Uterus (tissue), 4 donors: ENCODE measurements around the gene PLXNA4. TPM values are rescaled to one million over a fixed set of nuclear protein-coding genes. Genes with fewer than 3 reads are reported as not detected.

Experiments used
- DNase-seq, 2 donors: peaks; one replicate each; pipeline ENCODE4 v3.0.0-alpha.2; 2019 to 2020
- H3K27ac ChIP-seq, 2 donors: fragments of 200-600 bp; sonication (generic); 1 replicate in 1 of 2; 2 replicates in 1 of 2; pipeline ENCODE4 v1.5.1; 2016 to 2018
- H3K27me3 ChIP-seq, 2 donors: fragments of 200-600 bp; sonication (generic); one replicate each; pipeline ENCODE4 v1.5.1; 2018 to 2019; ENCODE audit warnings: control low read depth in 1 of 2
- H3K36me3 ChIP-seq, 2 donors: fragments of 200-600 bp; sonication (generic); one replicate each; pipeline ENCODE4 v1.5.1; 2019; ENCODE audit warnings: control low read depth in 1 of 2
- H3K4me1 ChIP-seq, 2 donors: fragments of 200-600 bp; sonication (generic); one replicate each; pipeline ENCODE4 v1.5.1; 2018 to 2019; ENCODE audit warnings: control low read depth in 1 of 2
- H3K4me3 ChIP-seq, 2 donors: fragments of 200-600 bp; sonication (generic); 1 replicate in 1 of 2; 2 replicates in 1 of 2; pipeline ENCODE4 v1.5.1; 2018 to 2019; ENCODE audit warnings: mild to moderate bottlenecking in 1 of 2
- H3K9me3 ChIP-seq, 2 donors: fragments of 200-600 bp; sonication (generic); one replicate each; pipeline ENCODE4 v1.5.1; 2019; ENCODE audit warnings: control low read depth in 1 of 2
- POLR2A ChIP-seq, 2 donors: fragments of 450-650 bp; IDR thresholded peaks; one replicate each; pipeline ENCODE4 v1.6.1; 2016; ENCODE audit warnings: antibody characterized with exemption in 2 of 2, mild to moderate bottlenecking in 1 of 2, moderate library complexity in 1 of 2
- intact Hi-C: fragments of 100-400 bp; cut with DNase I; formaldehyde crosslinking; loops from one replicate; pipeline ENCODE4 v1.15.1; 2023; ENCODE audit warnings: low total_unique reads
- total RNA-seq, 4 donors: library from RNA; depleted of rRNA in 3 of 4; stranded (reverse); fragments of >200 nt in 3 of 4; gene quantifications; one replicate each; pipeline versions ENCODE4 v1.1.0 to v1.2.4, GENCODE V29; 2014 to 2023
- TF ChIP-seq, protein P1 (sequence below), 4 experiments: fragments of 200-600 bp in 2 of 4; fragments of 450-650 bp in 2 of 4; sonication (generic) in 2 of 4; IDR thresholded peaks; one replicate each; pipeline ENCODE4 v1.5.1; 2016 to 2019; ENCODE audit warnings: antibody characterized with exemption in 4 of 4, mild to moderate bottlenecking in 2 of 4, moderate library complexity in 1 of 4
- donor health status: DM: yes; HTN: yes; CAD: no.

Gene PLXNA4
- total RNA-seq, 4 donors from 2014 or later: 4.1 to 16.5 (median 7.7) TPM

DNA sequence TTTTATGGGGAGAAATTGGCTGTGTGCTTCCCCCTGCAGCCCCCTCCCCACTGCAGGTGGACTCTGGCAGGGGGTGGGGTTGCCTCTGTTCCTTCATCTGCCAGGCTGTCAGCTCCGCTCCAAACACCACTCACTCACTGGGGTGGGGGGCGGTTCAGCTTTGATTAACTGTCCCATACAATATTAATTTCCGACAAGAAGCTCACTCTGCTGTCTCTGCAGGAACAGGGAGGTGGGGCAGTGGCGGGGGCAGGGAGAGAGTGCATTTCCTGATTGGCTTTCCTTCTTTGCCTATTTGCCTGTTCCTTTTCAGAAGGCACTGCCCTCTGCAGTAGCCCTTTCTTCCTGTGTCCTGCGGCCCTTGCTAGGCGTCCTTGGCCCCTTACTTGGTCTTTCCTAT is 500.8 kb downstream of the PLXNA4 start:
- Histone ChIP-seq H3K27ac (no peak overlapping the region), H3K9me3 (no peaks in the 10 kb centered on the region), H3K4me3 (no peak overlapping the region), H3K36me3 (no peaks in the 10 kb centered on the region), H3K27me3 (no peaks in the 10 kb centered on the region), H3K4me1 (no peaks in the 10 kb centered on the region)
- DNase-seq: no peak
- TF ChIP-seq, protein P1, sequence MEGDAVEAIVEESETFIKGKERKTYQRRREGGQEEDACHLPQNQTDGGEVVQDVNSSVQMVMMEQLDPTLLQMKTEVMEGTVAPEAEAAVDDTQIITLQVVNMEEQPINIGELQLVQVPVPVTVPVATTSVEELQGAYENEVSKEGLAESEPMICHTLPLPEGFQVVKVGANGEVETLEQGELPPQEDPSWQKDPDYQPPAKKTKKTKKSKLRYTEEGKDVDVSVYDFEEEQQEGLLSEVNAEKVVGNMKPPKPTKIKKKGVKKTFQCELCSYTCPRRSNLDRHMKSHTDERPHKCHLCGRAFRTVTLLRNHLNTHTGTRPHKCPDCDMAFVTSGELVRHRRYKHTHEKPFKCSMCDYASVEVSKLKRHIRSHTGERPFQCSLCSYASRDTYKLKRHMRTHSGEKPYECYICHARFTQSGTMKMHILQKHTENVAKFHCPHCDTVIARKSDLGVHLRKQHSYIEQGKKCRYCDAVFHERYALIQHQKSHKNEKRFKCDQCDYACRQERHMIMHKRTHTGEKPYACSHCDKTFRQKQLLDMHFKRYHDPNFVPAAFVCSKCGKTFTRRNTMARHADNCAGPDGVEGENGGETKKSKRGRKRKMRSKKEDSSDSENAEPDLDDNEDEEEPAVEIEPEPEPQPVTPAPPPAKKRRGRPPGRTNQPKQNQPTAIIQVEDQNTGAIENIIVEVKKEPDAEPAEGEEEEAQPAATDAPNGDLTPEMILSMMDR (IDR thresholded peaks at IDR 0.05): no peak
- TF ChIP-seq POLR2A (IDR thresholded peaks at IDR 0.05): no peak
- intact Hi-C loops: no loop called here

DNA sequence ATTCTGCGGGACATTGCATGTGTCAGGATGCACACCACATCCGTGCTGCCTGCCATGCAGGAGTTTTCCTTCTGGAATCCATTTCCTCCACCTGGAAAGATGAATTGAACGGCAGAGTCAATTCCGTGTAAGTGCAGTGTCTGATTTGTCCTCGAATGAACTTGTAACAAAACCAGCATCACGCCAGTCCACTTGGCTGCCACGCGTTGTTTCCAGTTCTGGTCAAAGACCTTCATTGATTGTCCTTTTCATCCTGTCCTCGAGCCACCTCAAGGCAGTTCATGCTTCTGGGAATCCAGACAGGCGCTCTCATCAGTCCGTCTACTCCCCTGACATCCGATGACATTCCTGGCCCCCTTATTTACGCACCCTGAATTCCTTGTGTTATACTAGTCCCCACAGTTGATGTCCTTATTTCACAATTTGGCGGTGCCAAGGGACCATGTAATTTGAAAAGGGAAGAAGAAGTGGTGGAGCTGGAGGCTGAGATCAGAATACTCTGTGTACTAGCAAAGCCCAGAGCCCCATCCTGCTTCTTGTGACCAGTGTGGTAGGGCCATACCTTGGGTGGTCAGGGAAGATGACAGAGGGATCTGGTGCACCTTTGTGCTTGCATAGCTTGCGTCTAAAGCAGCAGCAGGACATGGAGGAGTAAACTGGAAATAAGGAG is 502.2 kb downstream of the PLXNA4 start:
- DNase-seq: no peak
- TF ChIP-seq POLR2A (IDR thresholded peaks at IDR 0.05): no peak
- TF ChIP-seq, protein P1 (IDR thresholded peaks at IDR 0.05): no peak
- Histone ChIP-seq H3K4me1 (no peaks in the 10 kb centered on the region), H3K27ac (no peak overlapping the region), H3K9me3 (no peaks in the 10 kb centered on the region), H3K27me3 (no peaks in the 10 kb centered on the region), H3K36me3 (no peaks in the 10 kb centered on the region), H3K4me3 (no peak overlapping the region)
- intact Hi-C loops: no loop called here
